Stimulated activated CD4-positive, alpha-beta T cell treated with anti-CD3 and anti-CD28 coated beads, Interleukin-4, amount 100 ng/mL, for 1 hour (primary cell): ENCODE results near the gene PSMA8.
"Not testable (repeated sequence)": the region's sequence is repeated elsewhere in the genome, so short reads cannot be mapped to it uniquely, and the experiment has no call there.

Source experiments
- DNase-seq: peaks from one replicate; pipeline ENCODE4 v3.0.0-alpha.2; 2020

The PSMA8 gene

GRCh38 chr18:26238718-26239117, 105.0 kb downstream of the PSMA8 start:
- DNase-seq: not testable (repeated sequence)

DNA sequence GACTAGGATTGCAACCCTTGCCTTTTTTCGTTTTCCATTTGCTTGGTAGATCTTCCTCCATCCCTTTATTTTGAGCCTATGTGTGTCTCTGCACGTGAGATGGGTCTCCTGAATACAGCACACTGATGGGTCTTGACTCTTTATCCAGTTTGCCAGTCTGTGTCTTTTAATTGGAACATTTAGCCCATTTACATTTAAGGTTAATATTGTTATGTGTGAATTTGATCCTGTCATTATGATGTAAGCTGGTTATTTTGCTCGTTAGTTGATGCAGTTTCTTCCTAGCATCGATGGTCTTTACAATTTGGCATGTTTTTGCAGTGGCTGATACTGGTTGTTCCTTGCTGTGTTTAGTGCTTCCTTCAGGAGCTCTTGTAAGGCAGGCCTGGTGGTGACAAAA, 108.7 kb downstream of the PSMA8 start:
- not testable (repeated sequence) for DNase-seq
